Measurements from ENCODE around the gene CD22.

- TF ChIP-seq POLR2A (IDR thresholded peaks at IDR 0.05): no peak
- TF ChIP-seq, protein P1, sequence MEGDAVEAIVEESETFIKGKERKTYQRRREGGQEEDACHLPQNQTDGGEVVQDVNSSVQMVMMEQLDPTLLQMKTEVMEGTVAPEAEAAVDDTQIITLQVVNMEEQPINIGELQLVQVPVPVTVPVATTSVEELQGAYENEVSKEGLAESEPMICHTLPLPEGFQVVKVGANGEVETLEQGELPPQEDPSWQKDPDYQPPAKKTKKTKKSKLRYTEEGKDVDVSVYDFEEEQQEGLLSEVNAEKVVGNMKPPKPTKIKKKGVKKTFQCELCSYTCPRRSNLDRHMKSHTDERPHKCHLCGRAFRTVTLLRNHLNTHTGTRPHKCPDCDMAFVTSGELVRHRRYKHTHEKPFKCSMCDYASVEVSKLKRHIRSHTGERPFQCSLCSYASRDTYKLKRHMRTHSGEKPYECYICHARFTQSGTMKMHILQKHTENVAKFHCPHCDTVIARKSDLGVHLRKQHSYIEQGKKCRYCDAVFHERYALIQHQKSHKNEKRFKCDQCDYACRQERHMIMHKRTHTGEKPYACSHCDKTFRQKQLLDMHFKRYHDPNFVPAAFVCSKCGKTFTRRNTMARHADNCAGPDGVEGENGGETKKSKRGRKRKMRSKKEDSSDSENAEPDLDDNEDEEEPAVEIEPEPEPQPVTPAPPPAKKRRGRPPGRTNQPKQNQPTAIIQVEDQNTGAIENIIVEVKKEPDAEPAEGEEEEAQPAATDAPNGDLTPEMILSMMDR (IDR thresholded peaks at IDR 0.05): no peak
Measured at GRCh38 chr19:35310811-35311465, 18.0 kb upstream of the CD22 start.

All from suprapubic skin (tissue), 3 donors.